NCI-H526 (cell line): ENCODE results near the gene NME1.

Source experiments
- DNase-seq, 2 experiments: peaks; one replicate each; lab custom pipeline; 2025; lab: John Stamatoyannopoulos, UW

The NME1 gene

DNA sequence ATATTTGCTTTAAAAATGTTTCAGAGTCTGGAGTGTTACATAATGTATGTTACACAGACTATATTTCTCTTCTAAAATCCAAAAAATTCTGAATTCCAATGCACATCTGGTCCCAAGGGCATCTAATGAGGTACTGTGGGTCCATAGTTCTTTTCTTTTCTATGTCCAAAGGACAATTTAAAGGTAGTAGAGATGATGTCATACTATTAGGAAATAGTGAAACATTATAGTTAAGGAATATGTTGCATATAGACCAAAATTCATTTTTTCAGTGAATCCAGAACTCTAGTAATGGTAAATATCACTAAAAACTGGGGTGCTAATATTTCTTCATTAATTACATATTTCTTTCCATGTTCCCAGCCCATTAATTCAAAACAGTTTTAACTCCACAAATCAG lies 35.8 kb downstream of the NME1 start:
- no peak for DNase-seq

DNA sequence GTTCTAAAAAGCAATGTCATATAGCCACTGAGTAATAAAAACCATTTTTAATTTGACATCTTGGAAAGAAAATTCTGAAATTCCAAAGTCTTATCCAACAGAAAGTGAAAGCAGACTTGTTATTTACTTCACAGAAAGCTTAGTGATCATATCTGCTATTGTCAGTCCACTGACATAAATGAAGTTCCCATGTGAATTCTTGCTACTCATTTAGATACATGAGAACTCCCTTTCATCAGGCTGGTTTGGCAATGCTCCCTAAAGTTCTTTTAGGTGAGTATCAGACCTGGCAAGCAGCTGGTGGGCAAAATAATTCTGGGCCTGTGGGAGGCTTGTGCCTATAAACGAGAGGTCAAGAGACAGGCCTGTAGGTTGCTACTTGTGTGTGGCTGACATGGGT lies 36.3 kb downstream of the NME1 start:
- DNase-seq: no peak

DNA sequence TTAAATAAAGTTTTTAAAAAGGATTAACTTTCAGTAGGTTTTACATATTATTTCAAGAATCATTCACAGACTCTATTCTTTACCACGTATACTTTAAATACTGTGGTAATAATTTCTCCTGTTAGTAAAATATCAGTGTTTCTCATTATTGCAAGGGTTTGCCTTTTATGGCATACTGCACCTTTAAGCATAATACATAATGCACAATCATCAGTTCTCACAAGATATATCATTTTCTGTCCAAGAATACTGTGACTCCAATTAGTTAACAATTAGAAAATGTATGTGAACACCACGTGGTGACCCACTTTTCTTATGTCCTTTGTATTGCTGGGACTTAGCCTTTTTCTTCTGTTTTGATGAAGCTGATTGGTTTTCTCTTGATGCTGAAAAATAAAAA lies 38.5 kb downstream of the NME1 start:
- no peak for DNase-seq

- no peak for DNase-seq
These were observed 44.4 kb downstream of the NME1 start for GRCh38 chr17:51197754-51198153.

DNA sequence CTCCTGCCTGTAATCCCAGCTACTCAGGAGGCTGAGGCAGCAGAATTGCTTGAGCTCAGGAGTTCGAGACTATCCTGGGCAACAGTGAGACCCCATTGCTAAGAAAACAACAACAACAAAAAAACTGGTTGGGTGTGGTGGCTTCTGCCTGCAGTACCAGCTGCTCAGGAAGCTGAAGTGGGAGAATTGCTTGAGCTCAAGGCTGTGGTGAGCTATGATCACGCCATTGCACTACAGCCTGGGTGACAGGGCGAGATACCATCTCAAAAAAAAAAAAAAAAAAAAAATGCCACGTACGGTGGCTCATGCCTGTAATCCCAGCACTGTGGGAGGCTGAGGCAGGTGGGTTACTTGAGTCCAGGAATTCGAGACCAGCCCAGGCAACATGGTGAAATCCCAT lies 46.9 kb downstream of the NME1 start:
- no peak for DNase-seq

DNA sequence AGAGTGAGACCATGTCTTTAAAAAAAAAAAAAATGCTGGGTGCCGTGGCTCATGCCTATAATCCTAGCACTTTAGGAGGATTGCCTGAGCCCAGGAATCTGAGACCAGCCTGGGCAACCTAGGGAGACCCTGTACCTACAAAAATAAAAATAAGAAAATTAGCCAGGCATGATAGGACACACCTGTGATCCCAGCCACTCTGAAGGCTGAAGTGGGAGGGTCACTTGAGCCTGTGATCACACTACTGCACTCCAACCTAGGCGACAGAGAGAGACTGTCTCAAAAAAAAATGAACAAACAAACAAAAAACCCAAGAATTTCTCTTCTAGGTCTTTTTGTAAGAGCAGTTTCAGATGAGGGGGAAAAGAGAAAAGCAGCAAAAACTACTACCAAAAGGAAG lies 47.5 kb downstream of the NME1 start:
- DNase-seq: no peak

- no peak for DNase-seq
These were observed 50.5 kb downstream of the NME1 start for GRCh38 chr17:51203838-51204237.
